SHP77 treated with DMSO at 0.1 percent for 48 hours (cell line): ENCODE measurements around the gene NCAPG2.
"Not testable (repeated sequence)": the region's sequence is repeated elsewhere in the genome, so short reads cannot be mapped to it uniquely, and the experiment has no call there.

ENCODE experiments used
- DNase-seq: peaks from one replicate; lab custom pipeline; 2025; lab: John Stamatoyannopoulos, UW

NCAPG2 gene

DNA sequence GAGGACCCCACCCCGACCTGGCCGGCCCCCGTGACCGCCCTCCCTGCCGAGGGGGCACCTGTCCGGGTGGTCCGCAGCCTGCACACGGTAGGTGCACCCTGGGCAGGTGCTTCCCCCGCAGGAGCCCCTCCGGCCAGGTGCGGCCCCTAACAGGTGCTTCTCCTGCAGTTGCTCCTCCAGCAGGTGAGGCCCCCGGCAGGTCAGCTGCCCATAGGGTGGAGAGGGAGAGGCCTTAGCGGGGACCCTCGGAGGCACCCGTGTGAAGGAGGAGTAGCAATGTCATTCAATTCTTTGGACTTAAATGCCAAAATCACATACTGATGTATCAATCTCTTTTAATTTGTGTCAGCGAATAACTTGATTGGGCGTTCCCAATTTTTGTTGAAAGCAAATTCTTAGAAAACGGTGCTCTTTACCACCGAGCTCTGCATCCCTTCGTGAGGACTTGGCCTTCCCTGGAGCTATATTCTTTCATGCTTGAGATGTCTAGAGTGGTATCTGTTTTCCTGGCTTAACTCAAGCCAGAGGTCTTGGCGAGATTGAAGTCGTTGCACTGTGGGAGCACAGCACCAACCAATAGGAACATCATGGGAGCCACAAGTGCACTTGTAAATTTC is 738 bp upstream of the NCAPG2 start:
- DNase-seq, result no peak

DNA sequence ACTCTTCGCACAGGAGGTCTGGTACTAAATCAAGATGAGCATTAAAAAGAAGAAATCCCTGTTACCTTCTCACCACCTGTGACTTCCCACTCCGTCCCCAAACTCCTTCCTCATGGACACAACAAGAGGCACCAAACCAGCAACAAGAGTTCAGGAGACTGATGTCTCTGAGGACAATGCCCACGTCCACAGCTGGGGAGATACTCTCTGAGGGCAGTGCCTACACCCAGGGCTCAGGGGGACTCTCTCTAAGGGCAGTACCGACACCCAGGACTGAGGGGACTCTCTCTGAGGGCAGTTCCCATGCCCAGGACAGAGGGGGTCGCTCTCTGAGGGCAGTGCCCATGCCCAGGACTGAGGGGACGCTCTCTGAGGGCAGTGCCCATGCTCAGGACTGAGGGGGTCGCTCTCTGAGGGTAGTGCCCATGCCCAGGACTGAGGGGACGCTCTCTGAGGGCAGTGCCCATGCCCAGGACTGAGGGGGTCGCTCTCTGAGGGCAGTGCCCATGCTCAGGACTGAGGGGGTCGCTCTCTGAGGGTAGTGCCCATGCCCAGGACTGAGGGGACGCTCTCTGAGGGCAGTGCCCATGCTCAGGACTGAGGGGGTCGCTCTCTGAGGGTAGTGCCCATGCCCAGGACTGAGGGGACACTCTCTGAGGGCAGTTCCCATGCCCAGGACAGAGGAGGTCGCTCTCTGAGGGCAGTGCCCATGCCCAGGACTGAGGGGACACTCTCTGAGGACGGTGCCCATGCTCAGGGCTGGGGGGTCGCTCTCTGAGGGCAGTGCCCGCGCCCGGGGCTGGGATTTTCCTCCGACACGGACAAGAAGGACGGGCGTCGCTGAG is 703 bp downstream of the NCAPG2 start:
- not testable (repeated sequence) for DNase-seq

DNA sequence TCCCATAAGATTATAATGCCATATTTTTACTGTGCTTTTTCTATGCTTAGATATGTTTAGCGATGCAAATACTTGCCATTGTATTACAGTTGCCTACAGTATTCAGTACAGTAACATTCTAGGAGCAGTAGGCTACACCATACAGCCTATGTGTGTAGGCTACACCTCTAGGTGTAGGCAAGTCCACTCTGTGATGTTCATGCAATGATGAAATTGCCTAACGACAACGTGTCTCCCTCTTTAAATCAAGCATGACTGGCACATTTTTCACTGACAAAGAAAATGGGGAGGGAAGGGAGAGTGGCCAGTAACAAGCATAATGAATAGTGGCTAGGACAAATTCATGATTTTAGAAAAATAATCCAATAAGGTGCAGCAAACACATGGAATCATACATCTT is 1.7 kb downstream of the NCAPG2 start:
- no peak for DNase-seq

GRCh38 chr7:158702196-158702595 is 2.4 kb downstream of the NCAPG2 start:
- DNase-seq, result no peak

GRCh38 chr7:158700008-158700407 is 4.6 kb downstream of the NCAPG2 start:
- DNase-seq, result no peak

GRCh38 chr7:158699341-158699740 is 5.3 kb downstream of the NCAPG2 start:
- no peak for DNase-seq

- no peak for DNase-seq
Observed at GRCh38 chr7:158698657-158699195, 5.9 kb downstream of the NCAPG2 start.

- DNase-seq, result not testable (repeated sequence)
Observed at GRCh38 chr7:158697597-158697996, 7.0 kb downstream of the NCAPG2 start.

DNA sequence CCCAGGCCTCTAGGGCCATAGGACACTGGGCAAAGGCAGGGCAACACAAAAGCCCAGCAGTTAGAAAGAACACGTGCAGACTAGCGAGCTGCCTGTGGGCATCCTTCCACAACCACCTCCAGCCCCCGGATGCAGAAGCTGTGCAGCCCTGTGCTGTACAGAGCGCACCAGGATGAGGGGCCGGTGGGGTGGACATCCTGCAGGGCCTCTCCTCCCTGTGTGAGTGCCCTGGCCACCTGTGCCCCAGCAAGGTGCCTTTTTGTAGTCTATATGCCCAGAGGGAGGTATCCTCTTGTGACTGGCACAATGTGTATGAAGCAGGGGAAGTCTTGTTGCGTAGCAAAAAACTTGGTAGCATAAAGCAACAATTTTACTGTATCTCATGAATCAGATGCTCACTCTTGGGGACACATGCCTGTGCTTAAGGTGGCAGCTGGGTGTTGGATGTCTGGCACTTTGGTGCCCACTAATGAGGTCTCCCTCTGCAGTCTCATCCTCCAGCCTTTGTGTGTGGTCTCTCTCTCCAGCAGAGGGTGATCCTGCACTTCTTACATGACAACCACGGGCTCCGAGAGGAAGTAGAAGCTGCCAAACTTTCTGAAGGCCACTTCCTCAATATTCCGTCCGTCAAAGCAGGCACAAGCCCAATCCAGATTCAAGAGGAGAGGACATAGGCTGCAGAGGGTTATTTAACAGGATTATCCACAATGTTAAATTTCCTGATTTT is 8.7 kb downstream of the NCAPG2 start:
- no peak for DNase-seq

DNA sequence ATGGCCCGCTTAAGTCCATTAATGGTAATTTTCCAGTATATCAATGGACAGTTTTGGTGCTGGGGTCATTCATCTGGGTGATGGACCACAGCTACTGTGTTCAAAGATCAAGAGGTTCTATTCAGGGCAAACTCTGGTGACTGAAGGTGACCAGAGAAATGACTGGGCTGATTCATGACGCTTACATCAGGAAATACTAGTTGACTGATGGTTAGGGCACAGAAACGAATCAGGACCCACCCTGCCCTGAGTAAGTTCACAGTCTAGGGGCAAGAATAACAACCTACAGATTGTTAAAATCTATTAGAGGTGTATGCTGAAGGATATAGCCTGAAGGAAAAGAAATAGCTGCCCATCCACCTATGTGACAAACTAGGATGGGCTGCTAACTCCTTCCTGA is 9.5 kb downstream of the NCAPG2 start:
- no peak for DNase-seq

DNA sequence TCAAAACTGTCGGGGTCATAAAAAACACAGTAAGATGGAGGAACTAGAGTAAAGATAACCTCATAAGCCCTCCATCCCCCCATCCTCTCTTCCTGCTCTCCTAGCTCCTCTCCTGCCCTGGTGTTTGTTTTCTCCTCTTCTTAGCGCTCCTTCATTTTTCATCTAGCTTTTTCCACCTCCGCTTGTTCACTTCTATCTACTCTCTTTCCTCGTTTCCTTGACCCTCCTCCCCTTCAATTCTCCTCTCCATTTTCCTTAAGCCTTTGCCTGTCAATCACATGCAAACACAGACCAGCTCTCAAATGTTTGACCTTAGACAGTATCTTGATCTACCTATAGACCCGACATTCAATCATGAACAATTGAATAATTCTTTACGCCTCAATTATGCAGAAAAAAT is 10.0 kb downstream of the NCAPG2 start:
- DNase-seq, result no peak

- DNase-seq, result no peak
Observed at GRCh38 chr7:158689488-158689887, 15.1 kb downstream of the NCAPG2 start.

DNA sequence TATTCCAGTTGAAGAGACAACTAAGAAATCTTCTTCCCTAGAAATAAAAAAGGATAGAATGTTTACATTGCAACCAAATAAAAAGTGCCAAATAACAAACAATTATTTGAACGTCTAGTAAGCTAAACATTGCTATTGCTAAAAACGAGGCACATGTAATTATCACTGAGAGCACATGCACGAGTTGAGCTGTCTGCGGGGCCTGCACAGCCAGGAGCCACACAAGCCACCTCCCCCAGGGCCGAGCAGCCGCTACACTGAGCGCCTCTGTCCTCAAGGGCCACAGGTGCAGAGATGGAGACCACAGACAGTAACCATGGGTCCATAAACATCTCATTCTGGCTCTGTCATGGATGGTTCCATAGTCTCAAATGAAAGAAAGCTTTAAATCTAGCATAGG is 17.2 kb downstream of the NCAPG2 start:
- no peak for DNase-seq

DNA sequence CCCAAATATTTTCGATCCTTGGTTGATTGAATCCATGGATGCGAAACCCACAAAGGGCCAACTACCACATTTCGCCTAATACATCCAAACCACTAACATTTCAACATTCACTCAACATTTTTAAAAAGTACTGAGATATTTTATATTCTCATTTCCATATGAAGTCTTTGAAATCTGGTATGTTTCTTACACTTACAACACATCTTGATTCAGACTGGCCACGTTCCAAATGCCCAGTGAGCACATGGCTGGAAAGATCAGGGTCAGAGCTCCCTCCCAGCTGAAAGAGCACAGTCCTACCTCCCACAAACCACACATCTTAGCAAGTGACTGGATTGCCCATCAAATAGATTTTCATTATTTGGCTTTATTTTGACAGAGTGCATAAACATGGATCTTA is 18.9 kb downstream of the NCAPG2 start:
- DNase-seq, result no peak

DNA sequence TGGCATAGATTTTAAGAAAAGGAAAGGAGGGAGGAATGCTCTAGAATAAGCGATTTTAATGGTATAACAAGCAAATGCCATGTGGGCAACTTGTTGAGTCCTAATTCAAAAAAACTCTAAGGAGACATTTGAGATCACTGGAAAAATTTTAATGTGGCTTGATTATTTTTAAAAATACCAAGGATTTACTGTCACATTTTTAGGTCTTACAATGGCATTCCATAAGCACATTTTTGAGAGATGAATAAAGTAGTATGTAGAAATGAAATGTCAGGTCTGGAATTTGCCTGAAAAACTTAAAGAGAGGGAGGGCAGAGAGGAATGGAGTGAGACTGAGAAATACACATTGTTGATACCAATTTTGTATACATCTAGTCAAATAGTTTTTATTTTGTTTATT is 20.3 kb downstream of the NCAPG2 start:
- DNase-seq, result no peak

DNA sequence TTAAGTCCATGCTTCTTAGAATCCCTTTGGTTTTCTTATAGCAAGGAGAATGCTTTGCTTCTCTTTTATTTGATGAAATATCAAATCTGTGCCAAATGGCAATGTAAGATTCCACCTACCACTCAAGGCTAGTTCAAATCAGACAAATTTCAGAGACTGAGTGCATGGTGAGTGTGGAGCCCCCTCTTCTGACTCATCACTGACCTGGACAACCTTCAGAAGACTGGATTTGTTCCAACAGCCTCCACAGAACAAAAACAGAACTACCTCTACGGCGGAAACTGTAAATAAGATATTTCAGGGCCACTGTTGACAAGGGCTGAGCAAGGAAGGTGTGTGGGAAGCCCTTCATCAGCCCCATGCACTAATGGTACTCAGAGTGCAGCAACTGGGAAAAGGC is 21.1 kb downstream of the NCAPG2 start:
- no peak for DNase-seq

GRCh38 chr7:158682456-158682855 is 22.1 kb downstream of the NCAPG2 start:
- no peak for DNase-seq

DNA sequence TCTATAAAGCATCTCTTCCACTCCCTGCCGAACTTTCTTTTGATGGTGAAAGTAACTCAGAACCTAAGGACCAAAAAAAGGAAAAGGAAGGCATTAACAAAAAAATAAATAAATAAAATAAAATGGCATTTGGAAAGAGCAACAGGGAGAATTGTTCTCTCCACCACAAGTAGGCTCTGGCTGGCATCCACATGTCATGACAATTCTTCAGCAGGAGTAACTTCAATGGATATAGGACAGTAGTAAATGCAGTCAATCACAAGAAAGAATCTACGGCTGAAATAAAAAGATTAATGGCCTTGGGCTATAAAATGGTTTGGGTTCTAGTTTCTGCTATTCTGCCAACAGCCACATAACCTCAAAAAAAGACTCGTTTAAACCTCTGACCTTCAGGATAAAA is 23.9 kb downstream of the NCAPG2 start:
- DNase-seq, result no peak

DNA sequence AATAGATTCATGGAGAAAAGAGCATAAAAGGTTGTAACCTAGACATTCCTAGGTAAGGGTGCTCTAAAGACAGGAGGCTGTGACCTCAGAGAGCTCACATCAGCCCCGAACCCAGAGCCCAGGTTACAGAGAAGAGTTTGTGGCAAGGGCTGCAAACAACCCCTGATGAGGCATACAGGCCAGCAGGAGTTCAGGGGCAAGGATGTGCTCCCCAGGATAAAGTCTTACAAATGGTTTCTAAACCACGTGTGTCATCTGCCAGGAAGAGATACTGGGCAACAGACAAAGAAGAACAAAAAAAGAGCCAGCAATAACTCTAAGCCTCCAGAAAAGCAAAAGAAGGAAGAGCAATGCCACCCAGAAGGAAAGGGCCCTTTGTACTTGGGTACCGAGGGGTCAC is 27.7 kb downstream of the NCAPG2 start:
- DNase-seq, result no peak

GRCh38 chr7:158676171-158676840 is 28.3 kb downstream of the NCAPG2 start:
- DNase-seq, result no peak

DNA sequence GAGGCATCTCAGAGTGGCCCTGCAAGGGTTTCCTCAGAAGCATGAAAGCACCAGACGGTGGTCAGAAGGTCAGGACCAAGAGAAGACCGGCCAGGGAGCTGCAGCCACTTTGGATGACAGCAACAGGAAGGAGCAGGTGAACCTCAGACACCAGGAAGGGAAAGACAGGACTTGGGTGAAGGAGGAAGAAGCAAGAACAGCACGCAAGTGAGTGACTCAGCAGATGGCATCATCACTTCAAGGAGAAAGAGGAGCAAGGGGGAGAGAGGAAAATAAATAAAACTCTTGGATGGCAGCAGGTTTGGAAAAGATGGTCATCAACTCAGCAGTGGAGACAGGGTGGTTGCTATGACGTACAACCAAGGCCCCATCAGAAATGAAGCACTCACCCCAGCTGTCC is 31.6 kb downstream of the NCAPG2 start:
- DNase-seq, result no peak

DNA sequence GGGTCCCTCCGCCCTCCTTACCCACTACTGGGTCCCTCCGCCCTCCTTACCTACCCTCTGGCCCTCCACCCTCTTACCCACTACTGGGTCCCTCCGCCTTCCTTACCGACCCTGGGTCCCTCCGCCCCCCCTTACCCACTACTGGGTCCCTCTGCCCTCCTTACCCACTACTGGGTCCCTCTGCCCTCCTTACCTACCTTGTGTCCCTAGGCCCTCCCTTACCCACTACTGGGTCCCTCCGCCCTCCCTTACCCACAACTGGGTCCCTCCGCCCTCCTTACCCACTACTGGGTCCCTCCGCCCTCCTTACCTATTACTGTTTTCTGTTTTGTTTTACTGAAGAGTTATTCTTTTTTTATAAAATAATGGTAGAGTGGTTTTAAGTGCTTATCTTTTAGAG is 36.5 kb downstream of the NCAPG2 start:
- not testable (repeated sequence) for DNase-seq
